ENCODE results near the gene CCT6A. TPM values are rescaled to one million over a fixed set of nuclear protein-coding genes. Genes with fewer than 3 reads are reported as not detected.
A peak's percentile ranks its signal among the peaks of the same experiment; 100 is the strongest.
"Not testable (repeated sequence)": the region's sequence is repeated elsewhere in the genome, so short reads cannot be mapped to it uniquely, and the experiment has no call there.

The CCT6A gene
- total and polyA plus RNA-seq, 2 experiments from 2014 or later, result 99.0 to 167 TPM

- Histone ChIP-seq H3K27ac (peak overlapping the region; percentile 86), H3K27me3 (no peaks in the 10 kb centered on the region), H3K4me3 (peak overlapping the region; percentile 79), H3K36me3 (peaks cover 43% of the 10 kb centered on the region), H3K9me3 (ENCODE audit: low read depth) (no peaks in the 10 kb centered on the region), H3K4me1 (ENCODE audit: low read depth) (peaks cover 6% of the 10 kb centered on the region)
- no peak for DNase-seq (ENCODE audit: low read depth in 1 of 2, low spot score in 1 of 2)
- TF ChIP-seq CTCF (IDR thresholded peaks at IDR 0.05; ENCODE audit: low read depth, low read length), result no peak
Measured at GRCh38 chr7:56063500-56063881, 11.9 kb downstream of the CCT6A start.

GRCh38 chr7:56063882-56064625 is 12.5 kb downstream of the CCT6A start, which contains the start of gene SUMF2:
TSS of gene SUMF2 (plus strand) at chr7:56064286. CDS start at chr7:56064312, 26 bp downstream.
- H3K9me3 ChIP-seq (ENCODE audit: low read depth), result no peaks in the 10 kb centered on the region
- peaks cover 39% of the 10 kb centered on the region for H3K36me3 ChIP-seq
- no peaks in the 10 kb centered on the region for H3K27me3 ChIP-seq
- H3K4me3 ChIP-seq, result peak within 1 kb of the TSS; percentile 79
- H3K4me1 ChIP-seq (ENCODE audit: low read depth), result peaks cover 6% of the 10 kb centered on the region
- H3K27ac ChIP-seq, result peak within 1 kb of the TSS; percentile 86
- peak; percentile 92 to 97 for DNase-seq (ENCODE audit: low read depth in 1 of 2, low spot score in 1 of 2)
- TF ChIP-seq CTCF (IDR thresholded peaks at IDR 0.05; ENCODE audit: low read depth, low read length), result peak; percentile 20

GRCh38 chr7:56066376-56066775 is 14.8 kb downstream of the CCT6A start:
- DNase-seq (ENCODE audit: low read depth in 1 of 2, low spot score in 1 of 2); H3K4me1 ChIP-seq (ENCODE audit: low read depth); H3K4me3 ChIP-seq; H3K27me3 ChIP-seq; H3K9me3 ChIP-seq (ENCODE audit: low read depth): not testable (repeated sequence)
- peak overlapping the region; percentile 13 for H3K27ac ChIP-seq
- H3K36me3 ChIP-seq, result peaks cover 26% of the 10 kb centered on the region

- Histone ChIP-seq H3K36me3 (peaks cover 3% of the 10 kb centered on the region), H3K4me1 (ENCODE audit: low read depth) (no peaks in the 10 kb centered on the region), H3K27ac (no peak overlapping the region), H3K9me3 (ENCODE audit: low read depth) (no peaks in the 10 kb centered on the region), H3K27me3 (no peaks in the 10 kb centered on the region), H3K4me3 (no peak overlapping the region)
- peak; percentile 97 for TF ChIP-seq CTCF (IDR thresholded peaks at IDR 0.05; ENCODE audit: low read depth, low read length)
- DNase-seq (ENCODE audit: low read depth in 1 of 2, low spot score in 1 of 2), result peak; percentile 84 to 88
Measured at GRCh38 chr7:56074371-56074791, 22.8 kb downstream of the CCT6A start.

GRCh38 chr7:56077681-56078080 is 26.1 kb downstream of the CCT6A start:
- H3K9me3 ChIP-seq (ENCODE audit: low read depth), result no peaks in the 10 kb centered on the region
- no peak overlapping the region for H3K4me3 ChIP-seq
- H3K4me1 ChIP-seq (ENCODE audit: low read depth), result no peaks in the 10 kb centered on the region
- DNase-seq (ENCODE audit: low read depth in 1 of 2, low spot score in 1 of 2), result no peak
- no peak for TF ChIP-seq CTCF (IDR thresholded peaks at IDR 0.05; ENCODE audit: low read depth, low read length)
- no peak overlapping the region for H3K27ac ChIP-seq
- no peaks in the 10 kb centered on the region for H3K36me3 ChIP-seq
- no peaks in the 10 kb centered on the region for H3K27me3 ChIP-seq

- DNase-seq (ENCODE audit: low read depth in 1 of 2, low spot score in 1 of 2), result no peak
- no peak for TF ChIP-seq CTCF (IDR thresholded peaks at IDR 0.05; ENCODE audit: low read depth, low read length)
Measured at GRCh38 chr7:56078196-56078595, 26.6 kb downstream of the CCT6A start.

More at GRCh38 chr7:56078196-56078595, 26.6 kb downstream of the CCT6A start:
- Histone ChIP-seq H3K27ac (no peak overlapping the region), H3K4me1 (ENCODE audit: low read depth) (no peaks in the 10 kb centered on the region), H3K27me3 (no peaks in the 10 kb centered on the region), H3K9me3 (ENCODE audit: low read depth) (no peaks in the 10 kb centered on the region), H3K36me3 (no peaks in the 10 kb centered on the region), H3K4me3 (no peak overlapping the region)
